ENCODE measurements around the gene TTN.

The TTN gene

DNA sequence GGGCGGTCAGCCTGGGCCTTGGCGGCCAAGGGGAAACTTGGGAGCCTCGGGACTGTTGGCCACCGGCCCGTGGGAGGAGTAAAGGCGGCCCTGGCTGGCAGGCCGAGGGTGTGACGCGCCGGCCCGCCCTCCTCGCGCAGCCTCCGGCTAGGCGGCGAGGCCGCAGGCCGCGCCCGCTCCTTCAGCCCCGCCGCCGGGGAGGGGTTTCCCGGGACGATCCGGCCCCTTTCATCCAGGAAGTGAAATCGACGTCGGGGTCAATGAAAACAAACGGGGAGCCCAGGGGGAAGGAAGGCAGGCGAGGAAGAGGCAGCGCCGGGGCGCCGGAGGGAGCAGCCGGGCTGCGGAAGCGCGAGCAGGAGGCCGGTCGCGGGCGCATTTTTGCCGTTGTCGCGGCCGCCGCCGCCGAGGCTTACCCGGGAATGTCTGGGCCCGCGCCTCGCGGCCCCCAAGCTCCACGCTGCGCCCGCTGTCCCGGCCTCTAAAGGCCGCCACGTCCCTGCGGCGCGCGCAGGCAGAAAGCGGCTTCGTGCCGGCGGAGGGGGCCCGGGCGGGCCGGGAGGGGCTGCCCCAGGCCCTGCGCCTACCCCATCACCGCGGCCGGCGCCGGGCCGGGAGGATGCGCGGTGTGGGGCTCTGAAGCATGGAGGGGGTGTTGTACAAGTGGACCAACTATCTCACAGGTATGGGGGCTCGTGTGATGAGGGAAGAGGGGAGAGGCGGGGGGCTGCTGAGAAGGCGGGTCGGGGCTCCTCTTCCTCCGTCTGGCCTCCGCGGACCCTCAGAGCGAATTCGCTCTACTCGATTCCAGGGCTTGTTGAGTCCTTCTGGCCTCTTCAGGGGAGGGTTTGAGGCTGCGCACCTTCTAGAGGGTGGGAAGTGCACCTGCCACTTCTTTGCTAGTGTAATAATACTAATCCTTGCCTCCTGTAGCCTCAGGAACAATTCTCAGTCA lies 326.7 kb downstream of the TTN start, which contains the start of gene PLEKHA3:
TSS of gene PLEKHA3 (plus strand) at position 231 of the 955 bp plus-strand sequence. CDS start at position 644, 413 bp downstream.
- peak; percentile 90 to 93 for DNase-seq
- TF ChIP-seq GATA1 (IDR thresholded peaks at IDR 0.05; ENCODE audit: low read depth, low read length) (no peak), POLR2A (IDR thresholded peaks at IDR 0.05; ENCODE audit: low read length) (peak; percentile 67)

DNA sequence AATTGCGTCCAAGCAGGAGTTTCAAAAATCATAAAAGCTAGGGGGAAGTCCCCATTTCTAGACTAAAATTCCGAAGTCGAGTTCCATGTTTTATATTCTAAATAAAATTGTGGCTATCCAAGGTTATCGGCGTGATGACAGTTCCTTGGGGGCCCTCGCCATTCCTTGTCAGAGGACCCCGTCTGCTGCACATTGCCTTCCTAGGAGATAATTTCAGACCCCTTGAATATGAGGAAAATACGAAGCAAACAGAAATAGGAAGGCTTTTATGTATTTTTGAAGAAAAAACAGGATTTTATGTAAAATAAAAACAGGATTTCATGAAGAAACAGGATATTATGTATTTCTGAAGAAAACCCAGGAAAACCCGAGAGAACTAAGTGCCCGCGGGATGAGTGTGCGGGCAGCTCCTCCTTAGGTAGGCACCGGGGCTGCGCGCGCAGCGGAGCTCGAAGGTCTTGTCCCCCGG lies 327.4 kb downstream of the TTN start:
- DNase-seq: no peak
- TF ChIP-seq GATA1 (IDR thresholded peaks at IDR 0.05; ENCODE audit: low read depth, low read length) (no peak), POLR2A (IDR thresholded peaks at IDR 0.05; ENCODE audit: low read length) (no peak)

DNA sequence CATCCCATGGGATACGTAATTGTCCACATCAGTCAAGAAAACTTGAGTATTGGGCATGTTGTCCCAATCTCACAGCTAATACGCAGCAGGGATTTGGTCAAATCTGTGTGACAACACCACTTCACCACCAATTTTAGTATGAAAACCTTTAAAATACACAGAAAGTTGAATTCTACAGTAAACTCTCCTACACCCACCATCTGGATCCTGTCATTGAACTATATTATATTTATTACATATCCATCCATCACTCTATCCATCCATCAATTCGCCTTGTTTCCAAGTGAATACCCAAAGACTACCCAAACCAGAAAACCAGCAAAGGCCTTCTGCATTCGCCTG lies 328.0 kb downstream of the TTN start:
- peak in 1 of 2 experiments; percentile 38 for DNase-seq
- no peak for TF ChIP-seq GATA1 (IDR thresholded peaks at IDR 0.05; ENCODE audit: low read depth, low read length)

DNA sequence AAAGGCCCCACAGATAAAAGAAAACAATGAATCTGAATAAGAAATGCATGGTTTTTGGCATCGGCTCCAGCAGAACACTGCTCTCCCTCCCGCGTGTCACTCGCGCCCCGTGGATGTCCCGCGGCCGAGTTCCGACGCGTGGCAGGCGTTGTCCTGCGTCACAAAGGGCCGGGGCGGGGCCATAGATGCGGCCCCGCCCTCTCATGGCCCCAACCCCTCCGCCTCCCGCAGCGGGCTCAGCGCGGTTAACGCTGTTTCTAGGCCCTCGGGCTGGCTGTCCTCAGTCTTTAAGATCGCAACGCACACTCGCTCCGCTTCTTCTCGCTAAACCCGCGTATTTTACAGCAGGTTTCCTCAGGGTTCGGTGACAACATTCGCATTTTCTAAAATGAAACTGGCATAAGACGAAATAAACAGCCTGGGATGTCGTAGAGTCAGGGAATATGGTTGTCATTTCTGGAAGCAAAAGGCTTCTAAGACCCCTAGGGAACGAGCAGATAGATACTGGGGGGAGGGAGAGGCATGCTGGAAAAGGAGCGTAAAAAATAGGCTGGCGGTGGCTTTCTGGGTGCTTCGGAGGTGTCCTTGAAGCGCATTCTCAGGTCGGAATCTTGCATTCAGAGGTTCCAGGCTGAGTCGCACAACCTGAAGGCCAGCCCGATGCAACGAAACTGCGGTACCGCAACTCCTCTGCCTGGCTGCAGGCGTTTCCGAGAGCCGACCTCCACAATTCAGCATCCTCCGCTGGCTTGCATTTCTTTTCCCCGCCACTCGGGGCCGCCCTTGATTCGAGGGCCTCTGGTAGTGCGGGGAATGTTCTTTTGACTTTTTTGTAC lies 328.6 kb downstream of the TTN start, which contains the start of gene FKBP7:
TSS of gene FKBP7 (minus strand) at position 162 of the 836 bp plus-strand sequence. CDS start at position 61, 101 bp downstream.
- TF ChIP-seq GATA1 (IDR thresholded peaks at IDR 0.05; ENCODE audit: low read depth, low read length): no peak
- TF ChIP-seq POLR2A (IDR thresholded peaks at IDR 0.05; ENCODE audit: low read length): peak; percentile 72
- DNase-seq: peak; percentile 88 to 90

DNA sequence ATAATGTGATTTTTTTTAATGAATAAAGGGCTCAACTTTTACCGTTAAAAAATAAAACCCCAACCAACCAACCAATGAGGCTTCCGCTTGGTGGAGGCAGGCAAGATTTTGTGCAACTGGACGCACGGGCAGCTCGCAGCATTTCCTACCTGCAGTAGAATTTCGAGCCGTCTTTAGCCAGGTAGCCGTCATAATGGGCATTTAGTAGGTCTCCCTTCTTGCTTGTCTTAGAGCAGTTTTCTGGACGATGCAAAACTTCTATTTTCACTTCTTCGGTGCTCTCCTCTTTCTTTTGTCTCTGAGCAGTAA lies 329.1 kb downstream of the TTN start:
- no peak for TF ChIP-seq GATA1 (IDR thresholded peaks at IDR 0.05; ENCODE audit: low read depth, low read length)
- TF ChIP-seq POLR2A (IDR thresholded peaks at IDR 0.05; ENCODE audit: low read length): no peak
- DNase-seq: no peak

DNA sequence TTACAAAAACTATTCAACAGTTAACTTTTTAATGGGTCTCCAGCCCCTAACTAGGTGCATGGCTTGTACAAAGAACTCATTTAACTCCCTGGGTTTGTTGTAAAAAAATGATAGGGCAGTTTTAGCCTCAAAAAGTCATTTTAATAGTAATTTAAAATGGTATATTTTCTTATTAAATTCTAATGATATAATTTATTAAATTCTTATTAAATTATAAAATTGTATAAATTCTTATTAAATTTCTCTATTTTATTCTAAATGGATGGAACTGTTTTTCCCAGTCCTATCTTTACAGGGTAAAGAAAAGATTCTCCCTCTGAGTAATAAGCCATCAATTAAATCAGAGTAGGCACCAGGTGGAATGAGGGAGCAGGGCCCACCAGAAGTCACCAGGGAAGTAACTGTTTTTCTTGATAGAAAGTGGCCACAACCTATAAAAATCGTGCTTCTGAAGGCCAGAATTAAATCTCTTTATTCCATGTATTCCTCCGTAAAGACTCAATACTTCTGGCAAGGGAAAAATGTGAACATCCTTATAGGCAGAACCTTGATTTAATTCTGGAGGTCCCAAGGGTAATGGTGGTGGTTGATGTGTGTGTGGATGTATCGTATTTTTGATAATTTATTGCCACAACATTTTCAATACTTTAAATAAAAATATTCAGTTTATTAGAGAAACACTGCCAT lies 329.6 kb downstream of the TTN start:
- no peak for DNase-seq
- no peak for TF ChIP-seq POLR2A (IDR thresholded peaks at IDR 0.05; ENCODE audit: low read length)
- TF ChIP-seq GATA1 (IDR thresholded peaks at IDR 0.05; ENCODE audit: low read depth, low read length): no peak

DNA sequence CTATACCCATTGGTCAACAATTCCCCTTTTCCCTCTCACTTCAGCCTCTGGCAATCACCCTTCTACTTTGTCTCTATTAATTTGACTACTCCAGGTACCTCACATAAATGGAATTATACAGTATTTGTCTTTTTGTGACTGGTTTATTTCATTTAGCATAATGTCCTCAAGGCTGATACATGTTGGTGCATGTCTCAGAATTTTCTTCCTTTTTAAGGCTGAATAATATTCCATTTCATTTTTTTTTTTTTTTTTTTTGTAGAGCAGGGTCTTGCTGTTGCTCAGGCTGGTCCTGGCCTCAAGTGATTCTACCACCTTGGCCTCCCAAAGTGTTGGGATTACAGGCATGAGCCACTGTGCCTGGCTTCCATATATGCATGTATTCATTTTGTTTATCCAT lies 330.7 kb downstream of the TTN start:
- TF ChIP-seq POLR2A (IDR thresholded peaks at IDR 0.05; ENCODE audit: low read length) (no peak), GATA1 (IDR thresholded peaks at IDR 0.05; ENCODE audit: low read depth, low read length) (no peak)
- no peak for DNase-seq

Data from erythroblast (primary cell).